Spinal cord (tissue), 10 donors: ENCODE measurements around the gene LY6G6C. TPM values are rescaled to one million over a fixed set of nuclear protein-coding genes. Genes with fewer than 3 reads are reported as not detected.
A peak's percentile ranks its signal among the peaks of the same experiment; 100 is the strongest.

Experiments
- DNase-seq, 6 donors: peaks; one replicate each; pipeline versions ENCODE4 v3.0.0 to v3.0.0-alpha.2; 2013 to 2015; ENCODE audit warnings: low spot score in 6 of 6, low read depth in 4 of 6
- H3K27ac ChIP-seq: one replicate; pipeline ENCODE4 v1.5.1; 2013; ENCODE audit warnings: low read depth, low read length, control low read depth
- H3K27me3 ChIP-seq: one replicate; pipeline ENCODE4 v1.6.1; 2013; ENCODE audit warnings: low read length; ENCODE audit not compliant: control insufficient read depth, insufficient read depth
- H3K36me3 ChIP-seq: one replicate; pipeline ENCODE4 v1.6.1; 2013; ENCODE audit warnings: low read length; ENCODE audit not compliant: control insufficient read depth, insufficient read depth
- H3K4me1 ChIP-seq: one replicate; pipeline ENCODE4 v1.6.1; 2013; ENCODE audit warnings: low read length; ENCODE audit not compliant: control insufficient read depth, insufficient read depth
- H3K4me3 ChIP-seq: one replicate; pipeline ENCODE4 v1.5.1; 2013; ENCODE audit warnings: low read depth, low read length, control low read depth
- H3K9me3 ChIP-seq: one replicate; pipeline ENCODE4 v1.6.1; 2013; ENCODE audit warnings: low read length; ENCODE audit not compliant: control insufficient read depth, insufficient read depth
- WGBS: methylation state at CpG from one replicate; pipeline ENCODE4 v1.1.5; 2013; ENCODE audit warnings: missing lambda C conversion rate; ENCODE audit not compliant: insufficient coverage; 5-methylcytosine and 5-hydroxymethylcytosine counted together
- polyA plus RNA-seq, 2 donors: library from polyadenylated mRNA; unstranded; fragments of 120-200 nt; gene quantifications; one replicate each; pipeline ENCODE4 v1.2.1, GENCODE V29; 2013; ENCODE audit not compliant: insufficient read length in 2 of 2
- total RNA-seq, 2 donors: library from RNA; depleted of rRNA in 1 of 2; stranded (reverse); fragments of 120-200 nt in 1 of 2; fragments of >200 nt in 1 of 2; gene quantifications; one replicate each; pipeline versions ENCODE4 v1.2.3 to v1.2.4, GENCODE V29; 2013 to 2014
- donor health status: healthy.

LY6G6C gene
- total and polyA plus RNA-seq, 4 donors, result 0.17 to 1.2 (median 0.71) TPM; not detected in 1

GRCh38 chr6:31736021-31736767 is 14.6 kb upstream of the LY6G6C start, which contains the start of gene CLIC1:
Gene CLIC1 (minus strand): TSS chr6:31736530. CDS start chr6:31736300, 230 bp downstream.
- DNase-seq, result peak in 2 of 6 donors; percentile 27 to 81
- Histone ChIP-seq H3K4me3 (peak within 1 kb of the TSS; percentile 68), H3K27me3 (peaks cover 2% of the 10 kb centered on the region), H3K36me3 (peaks cover 6% of the 10 kb centered on the region), H3K4me1 (peaks cover 41% of the 10 kb centered on the region), H3K9me3 (no peaks in the 10 kb centered on the region), H3K27ac (peak within 1 kb of the TSS; percentile 84)
- 1% methylated on average over 9 of the region's 24 CpGs for WGBS

GRCh38 chr6:31734821-31735406 is 13.4 kb upstream of the LY6G6C start:
- peak in 2 of 6 donors; percentile 37 to 58 for DNase-seq
- peak overlapping the region; percentile 68 for H3K4me3 ChIP-seq
- peaks cover 6% of the 10 kb centered on the region for H3K36me3 ChIP-seq
- H3K4me1 ChIP-seq, result peaks cover 40% of the 10 kb centered on the region
- 1% methylated on average over 12 of the region's 18 CpGs for WGBS
- peak overlapping the region; percentile 84 for H3K27ac ChIP-seq
- H3K27me3 ChIP-seq, result peaks cover 2% of the 10 kb centered on the region
- no peaks in the 10 kb centered on the region for H3K9me3 ChIP-seq

GRCh38 chr6:31734247-31734820 is 12.8 kb upstream of the LY6G6C start:
- peak overlapping the region; percentile 68 for H3K4me3 ChIP-seq
- H3K36me3 ChIP-seq, result peaks cover 6% of the 10 kb centered on the region
- peaks cover 38% of the 10 kb centered on the region for H3K4me1 ChIP-seq
- peaks cover 2% of the 10 kb centered on the region for H3K27me3 ChIP-seq
- no CpG with 5 or more reads among the region's 2 CpGs for WGBS
- H3K9me3 ChIP-seq, result no peaks in the 10 kb centered on the region
- peak overlapping the region; percentile 84 for H3K27ac ChIP-seq
- DNase-seq, result no peak

- Histone ChIP-seq H3K36me3 (peaks cover 9% of the 10 kb centered on the region), H3K4me1 (peaks cover 41% of the 10 kb centered on the region), H3K4me3 (no peak overlapping the region), H3K27me3 (peaks cover 2% of the 10 kb centered on the region), H3K9me3 (no peaks in the 10 kb centered on the region), H3K27ac (no peak overlapping the region)
- no peak for DNase-seq
- 92% methylated on average over 4 of the region's 4 CpGs for WGBS
Measured at GRCh38 chr6:31733734-31734133, 12.2 kb upstream of the LY6G6C start.

- H3K9me3 ChIP-seq, result no peaks in the 10 kb centered on the region
- no CpG with 5 or more reads among the region's 3 CpGs for WGBS
- H3K27me3 ChIP-seq, result peaks cover 2% of the 10 kb centered on the region
- no peak overlapping the region for H3K27ac ChIP-seq
- peaks cover 47% of the 10 kb centered on the region for H3K4me1 ChIP-seq
- no peak overlapping the region for H3K4me3 ChIP-seq
- DNase-seq, result no peak
- peaks cover 25% of the 10 kb centered on the region for H3K36me3 ChIP-seq
Measured at GRCh38 chr6:31732029-31732428, 10.5 kb upstream of the LY6G6C start.

GRCh38 chr6:31730631-31731086 is 9.1 kb upstream of the LY6G6C start:
- peaks cover 43% of the 10 kb centered on the region for H3K4me1 ChIP-seq
- H3K9me3 ChIP-seq, result no peaks in the 10 kb centered on the region
- H3K36me3 ChIP-seq, result peaks cover 37% of the 10 kb centered on the region
- peaks cover 2% of the 10 kb centered on the region for H3K27me3 ChIP-seq
- H3K4me3 ChIP-seq, result peak overlapping the region; percentile 99
- peak overlapping the region; percentile 99 for H3K27ac ChIP-seq
- 93% methylated on average over 3 of the region's 11 CpGs for WGBS
- DNase-seq, result no peak

- peaks cover 40% of the 10 kb centered on the region for H3K4me1 ChIP-seq
- peaks cover 42% of the 10 kb centered on the region for H3K36me3 ChIP-seq
- no peaks in the 10 kb centered on the region for H3K9me3 ChIP-seq
Measured at GRCh38 chr6:31729979-31730630, 8.6 kb upstream of the LY6G6C start.

GRCh38 chr6:31729515-31729978 is 8.0 kb upstream of the LY6G6C start:
- Histone ChIP-seq H3K27me3 (no peaks in the 10 kb centered on the region), H3K4me3 (peak overlapping the region; percentile 99), H3K9me3 (no peaks in the 10 kb centered on the region), H3K4me1 (peaks cover 34% of the 10 kb centered on the region), H3K36me3 (peaks cover 47% of the 10 kb centered on the region), H3K27ac (peak overlapping the region; percentile 99)
- peak; percentile 78 to 97 (median 87) for DNase-seq
- WGBS, result 0% methylated on average over 26 of the region's 29 CpGs

More at GRCh38 chr6:31729979-31730630, 8.6 kb upstream of the LY6G6C start:
- DNase-seq, result peak in 5 of 6 donors; percentile 73 to 97 (median 83)
- H3K27ac ChIP-seq, result peak overlapping the region; percentile 99
- WGBS, result under 1% methylated on average over 37 of the region's 46 CpGs
- H3K27me3 ChIP-seq, result no peaks in the 10 kb centered on the region
- H3K4me3 ChIP-seq, result peak overlapping the region; percentile 99
